Breast epithelium (tissue), 4 donors: ENCODE measurements around the gene MYOD1. TPM values are rescaled to one million over a fixed set of nuclear protein-coding genes. Genes with fewer than 3 reads are reported as not detected.
A peak's percentile ranks its signal among the peaks of the same experiment; 100 is the strongest.

Source experiments
- DNase-seq, 2 donors: peaks; one replicate each; pipeline ENCODE4 v3.0.0-alpha.2; 2019; ENCODE audit warnings: low spot score in 2 of 2
- H3K27ac ChIP-seq, 2 donors: fragments of 200-600 bp; sonication (generic) in 1 of 2; one replicate each; pipeline ENCODE4 v1.5.1; 2016 to 2019; ENCODE audit warnings: mild to moderate bottlenecking in 1 of 2
- H3K27me3 ChIP-seq, 2 donors: fragments of 200-600 bp; sonication (generic) in 1 of 2; one replicate each; pipeline versions ENCODE4 v1.5.1 to v1.6.0; 2017 to 2019; ENCODE audit warnings: control low read depth in 1 of 2, mild to moderate bottlenecking in 1 of 2
- H3K36me3 ChIP-seq: fragments of 200-600 bp; one replicate; pipeline ENCODE4 v1.5.1; 2019
- H3K4me1 ChIP-seq, 2 donors: fragments of 200-600 bp; sonication (generic); one replicate each; pipeline ENCODE4 v1.5.1; 2016 to 2019; ENCODE audit warnings: control low read depth in 1 of 2
- H3K4me3 ChIP-seq, 3 donors: fragments of 200-600 bp; sonication (generic); 1 replicate in 2 of 3; 2 replicates in 1 of 3; pipeline ENCODE4 v1.5.1; 2016 to 2019; ENCODE audit warnings: mild to moderate bottlenecking in 3 of 3, moderate library complexity in 2 of 3
- H3K9me3 ChIP-seq, 2 donors: fragments of 200-600 bp; sonication (generic) in 1 of 2; one replicate each; pipeline ENCODE4 v1.5.1; 2016 to 2019; ENCODE audit warnings: control low read depth in 1 of 2
- POLR2A ChIP-seq: fragments of 450-650 bp; IDR thresholded peaks from one replicate; pipeline ENCODE4 v1.6.1; 2016; ENCODE audit warnings: antibody characterized with exemption, mild to moderate bottlenecking, moderate library complexity
- POLR2AphosphoS5 ChIP-seq, 3 donors: sonication (generic); formaldehyde crosslinking; IDR thresholded peaks; one replicate each; pipeline ENCODE4 v1.6.1; 2017; ENCODE audit warnings: antibody characterized with exemption in 3 of 3
- intact Hi-C: fragments of 100-400 bp; cut with DNase I; formaldehyde crosslinking; loops from one replicate; pipeline ENCODE4 v1.15.1; 2023; ENCODE audit warnings: low total_unique reads
- total RNA-seq, 3 donors: library from RNA; depleted of rRNA; stranded (reverse); fragments of >200 nt; gene quantifications; one replicate each; pipeline ENCODE4 v1.1.0, GENCODE V29; 2016
- TF ChIP-seq, protein P1 (sequence below), 3 donors: fragments of 450-650 bp; IDR thresholded peaks; one replicate each; pipeline ENCODE4 v1.5.1; 2016 to 2017; ENCODE audit warnings: antibody characterized with exemption in 3 of 3, mild to moderate bottlenecking in 3 of 3, moderate library complexity in 3 of 3

Gene MYOD1
- total RNA-seq, 3 donors from 2014 or later = not detected

DNA sequence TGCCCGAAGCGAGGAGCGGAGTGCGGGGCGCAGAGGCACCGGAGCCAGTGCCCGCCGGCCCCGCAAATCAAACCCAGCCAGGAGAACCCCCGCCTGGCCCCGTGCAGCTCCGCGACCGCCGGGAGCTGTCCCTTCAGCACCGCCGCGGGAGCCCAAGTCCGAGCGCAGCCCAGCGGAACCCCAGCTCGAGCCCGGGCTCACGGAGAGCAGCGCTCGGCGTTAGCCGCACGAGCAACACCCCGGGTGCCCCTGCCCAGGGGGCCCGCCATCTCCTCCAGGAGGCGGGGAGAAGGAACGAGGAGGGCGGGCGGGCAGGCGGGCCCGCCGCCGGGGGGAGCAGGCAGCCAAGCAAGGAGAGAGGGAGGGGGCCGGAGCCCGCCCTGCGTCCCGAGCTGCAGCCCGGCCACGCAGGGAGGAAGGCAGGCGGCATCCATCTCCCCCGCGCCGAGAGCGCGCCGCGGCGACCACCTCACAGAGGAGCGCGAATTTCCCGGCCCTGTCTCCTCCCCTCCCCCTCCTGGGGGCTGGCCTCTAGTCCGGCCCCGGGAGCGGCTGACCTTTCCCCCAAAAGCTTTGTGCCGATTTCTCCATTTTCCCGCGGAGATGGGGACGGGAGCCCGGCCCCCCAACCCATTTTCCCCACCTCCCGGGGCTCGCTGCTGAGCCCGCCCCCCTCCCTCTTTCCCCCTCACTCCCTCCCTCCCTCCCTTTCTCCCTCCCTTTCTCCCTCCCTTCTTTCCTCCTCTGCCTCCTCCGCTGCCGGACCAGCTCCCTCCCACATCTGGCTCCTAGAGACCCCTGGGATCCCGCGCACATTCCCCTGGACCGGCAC, 15.8 kb downstream of the MYOD1 start:
- Histone ChIP-seq H3K27me3 (peaks cover 10 to 37% of the 10 kb centered on the region in 2 donors), H3K4me1 (no peaks in the 10 kb centered on the region), H3K36me3 (no peaks in the 10 kb centered on the region), H3K27ac (no peak overlapping the region), H3K9me3 (no peaks in the 10 kb centered on the region), H3K4me3 (peak overlapping the region; percentile 23 to 66 (median 43))
- DNase-seq = peak; percentile 23 to 72
- TF ChIP-seq POLR2A = no peak
- TF ChIP-seq, protein P1, sequence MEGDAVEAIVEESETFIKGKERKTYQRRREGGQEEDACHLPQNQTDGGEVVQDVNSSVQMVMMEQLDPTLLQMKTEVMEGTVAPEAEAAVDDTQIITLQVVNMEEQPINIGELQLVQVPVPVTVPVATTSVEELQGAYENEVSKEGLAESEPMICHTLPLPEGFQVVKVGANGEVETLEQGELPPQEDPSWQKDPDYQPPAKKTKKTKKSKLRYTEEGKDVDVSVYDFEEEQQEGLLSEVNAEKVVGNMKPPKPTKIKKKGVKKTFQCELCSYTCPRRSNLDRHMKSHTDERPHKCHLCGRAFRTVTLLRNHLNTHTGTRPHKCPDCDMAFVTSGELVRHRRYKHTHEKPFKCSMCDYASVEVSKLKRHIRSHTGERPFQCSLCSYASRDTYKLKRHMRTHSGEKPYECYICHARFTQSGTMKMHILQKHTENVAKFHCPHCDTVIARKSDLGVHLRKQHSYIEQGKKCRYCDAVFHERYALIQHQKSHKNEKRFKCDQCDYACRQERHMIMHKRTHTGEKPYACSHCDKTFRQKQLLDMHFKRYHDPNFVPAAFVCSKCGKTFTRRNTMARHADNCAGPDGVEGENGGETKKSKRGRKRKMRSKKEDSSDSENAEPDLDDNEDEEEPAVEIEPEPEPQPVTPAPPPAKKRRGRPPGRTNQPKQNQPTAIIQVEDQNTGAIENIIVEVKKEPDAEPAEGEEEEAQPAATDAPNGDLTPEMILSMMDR (IDR thresholded peaks at IDR 0.05) = no peak
- no peak for TF ChIP-seq POLR2AphosphoS5 (IDR thresholded peaks at IDR 0.05)
- intact Hi-C loops = loop anchor here (5.0 kb wide), 1 partner anchor 242 kb away; no protein-coding TSS in a partner anchor

GRCh38 chr11:17735818-17736578, 16.6 kb downstream of the MYOD1 start:
- intact Hi-C loops = no loop called here
- Histone ChIP-seq H3K27ac (no peak overlapping the region), H3K36me3 (no peaks in the 10 kb centered on the region), H3K27me3 (peaks cover 10 to 36% of the 10 kb centered on the region in 2 donors), H3K4me3 (peak overlapping the region in 2 of 3 donors; percentile 43 to 66), H3K4me1 (no peaks in the 10 kb centered on the region), H3K9me3 (no peaks in the 10 kb centered on the region)
- TF ChIP-seq POLR2AphosphoS5 (IDR thresholded peaks at IDR 0.05) = no peak
- TF ChIP-seq POLR2A = no peak
- TF ChIP-seq, protein P1 (IDR thresholded peaks at IDR 0.05) = no peak
- DNase-seq = peak in 1 of 2 donors; percentile 40

- intact Hi-C loops = no loop called here
- no peak overlapping the region for H3K27ac ChIP-seq
- H3K36me3 ChIP-seq = no peaks in the 10 kb centered on the region
- H3K4me1 ChIP-seq = no peaks in the 10 kb centered on the region
- no peaks in the 10 kb centered on the region for H3K9me3 ChIP-seq
- no peak for DNase-seq
- TF ChIP-seq, protein P1 (IDR thresholded peaks at IDR 0.05) = no peak
- no peak overlapping the region for H3K4me3 ChIP-seq
- peaks cover 10 to 39% of the 10 kb centered on the region in 2 donors for H3K27me3 ChIP-seq
These were observed 17.2 kb downstream of the MYOD1 start for GRCh38 chr11:17736579-17736893.

DNA sequence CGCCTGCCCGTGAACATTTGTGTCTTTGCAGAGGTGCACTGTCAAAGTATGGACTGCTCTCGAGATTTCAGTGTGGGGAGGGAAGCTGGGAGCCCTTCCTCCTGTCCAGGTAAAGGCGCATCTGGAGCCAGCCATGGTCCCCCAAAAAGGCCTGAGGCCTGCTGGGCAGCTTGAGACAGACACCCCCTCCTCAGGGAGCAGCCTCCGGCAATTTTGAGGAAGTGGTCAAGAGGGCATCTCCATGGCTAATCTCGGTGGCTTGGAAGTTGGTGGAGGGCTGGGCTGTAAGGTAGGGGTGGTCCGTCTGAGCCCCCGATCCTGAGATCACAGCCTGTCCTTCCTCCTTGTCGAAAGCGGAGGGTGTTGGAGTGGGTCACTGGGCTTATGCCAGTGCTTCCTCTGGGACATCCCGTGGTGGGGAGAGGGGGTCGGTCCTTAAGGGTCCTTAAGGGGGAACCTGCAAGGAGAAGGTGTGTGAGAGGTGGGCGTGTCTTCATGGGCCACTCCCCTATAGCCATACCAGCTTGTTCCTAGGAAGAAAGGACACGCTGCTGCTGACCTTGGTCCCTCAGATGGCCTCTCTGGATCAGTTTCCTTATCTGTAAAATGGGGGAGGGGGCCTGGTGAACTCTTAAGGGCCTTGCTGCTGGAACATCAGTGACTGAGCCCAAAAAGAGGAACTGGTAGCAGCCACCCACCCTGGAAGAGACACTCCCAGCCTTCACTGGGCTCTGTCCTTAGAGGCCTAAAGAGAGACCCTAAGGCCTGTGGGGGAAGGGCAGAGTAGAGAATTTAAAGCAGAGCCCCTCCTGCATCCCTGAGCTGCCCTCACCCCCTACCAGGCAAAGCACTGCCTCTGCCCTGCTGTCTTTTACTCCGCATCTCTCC, 17.8 kb downstream of the MYOD1 start:
- peak in 1 of 2 donors; percentile 49 for DNase-seq
- Histone ChIP-seq H3K4me3 (no peak overlapping the region), H3K36me3 (no peaks in the 10 kb centered on the region), H3K4me1 (no peaks in the 10 kb centered on the region), H3K9me3 (no peaks in the 10 kb centered on the region), H3K27me3 (peaks cover 10 to 41% of the 10 kb centered on the region in 2 donors), H3K27ac (no peak overlapping the region)
- intact Hi-C loops = no loop called here
- TF ChIP-seq, protein P1 (IDR thresholded peaks at IDR 0.05) = no peak
- no peak for TF ChIP-seq POLR2A
- TF ChIP-seq POLR2AphosphoS5 (IDR thresholded peaks at IDR 0.05) = no peak
